Adipose tissue (tissue), 3 donors: ENCODE data around the gene CCDC92. TPM values are rescaled to one million over a fixed set of nuclear protein-coding genes. Genes with fewer than 3 reads are reported as not detected.
A peak's percentile ranks its signal among the peaks of the same experiment; 100 is the strongest.

Source experiments
- H3K27ac ChIP-seq: one replicate; pipeline ENCODE4 v1.5.1; 2013; ENCODE audit warnings: low read depth, low read length
- WGBS, 3 donors: extraction: QIAGEN DNeasy Blood & Tissue Kit; methylation state at CpG; one replicate each; pipeline ENCODE4 v1.1.7; 2013; 5-methylcytosine and 5-hydroxymethylcytosine counted together
- polyA plus RNA-seq, 3 donors: library from polyadenylated mRNA; stranded (reverse); fragments of 200-250 nt; gene quantifications; one replicate each; pipeline ENCODE4 v1.2.3, GENCODE V29; 2013
- donor health status: healthy with polysubstance abuse.
- donor health status: Bipolar disorder and iron deficiency.
- donor health status: healthy.

CCDC92 gene, protein sequence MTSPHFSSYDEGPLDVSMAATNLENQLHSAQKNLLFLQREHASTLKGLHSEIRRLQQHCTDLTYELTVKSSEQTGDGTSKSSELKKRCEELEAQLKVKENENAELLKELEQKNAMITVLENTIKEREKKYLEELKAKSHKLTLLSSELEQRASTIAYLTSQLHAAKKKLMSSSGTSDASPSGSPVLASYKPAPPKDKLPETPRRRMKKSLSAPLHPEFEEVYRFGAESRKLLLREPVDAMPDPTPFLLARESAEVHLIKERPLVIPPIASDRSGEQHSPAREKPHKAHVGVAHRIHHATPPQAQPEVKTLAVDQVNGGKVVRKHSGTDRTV
- polyA plus RNA-seq, result 10 to 100 TPM; 13.2 to 77.8 (median 68.2) TPM

DNA sequence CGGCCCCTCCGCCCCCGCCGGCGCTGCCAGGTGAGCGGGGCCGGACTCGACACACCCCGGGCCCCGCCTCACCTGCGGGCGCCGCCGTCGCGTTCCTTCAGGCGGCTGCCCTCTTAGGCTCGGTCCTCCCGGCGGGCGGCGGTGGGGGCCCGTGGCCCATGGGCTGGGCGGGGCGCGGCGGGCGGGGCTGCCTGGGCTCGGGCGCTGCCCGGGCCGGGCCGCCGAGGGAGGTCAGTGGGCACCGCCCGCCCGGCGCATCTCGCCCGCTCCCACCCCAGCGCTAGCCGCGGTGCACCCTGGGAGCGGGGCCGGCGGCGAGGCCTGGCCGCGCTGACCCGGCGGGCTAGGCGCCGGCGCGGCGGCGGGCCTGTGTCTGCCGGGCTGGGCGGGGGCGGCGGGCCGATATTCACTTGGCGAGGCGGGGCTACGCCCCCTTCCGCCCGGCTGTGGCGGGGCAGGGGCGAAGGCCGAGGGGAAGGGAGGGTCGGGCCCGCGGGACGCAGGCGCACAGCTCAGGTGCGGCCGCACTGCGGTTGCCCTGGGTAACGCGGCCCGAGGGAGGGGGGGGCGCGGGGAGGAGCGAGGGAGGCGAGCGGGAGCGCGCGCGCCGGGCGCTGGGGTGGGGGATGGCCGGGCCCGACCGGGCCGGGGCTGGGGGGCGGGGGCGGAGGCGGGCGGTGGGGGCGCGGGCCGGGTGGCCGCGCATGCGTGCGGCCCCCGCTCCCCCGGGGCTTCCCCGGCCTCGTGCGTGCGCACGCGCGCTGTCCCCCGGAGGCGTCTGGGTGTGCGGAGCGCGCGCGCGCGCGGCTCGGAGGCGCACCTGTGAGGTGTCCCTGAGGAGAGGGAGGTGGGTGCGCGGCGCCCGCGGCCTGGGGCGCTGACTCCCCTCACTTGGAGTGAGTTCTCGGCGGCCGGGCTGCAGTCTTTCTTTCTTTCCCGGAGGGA is at the start of gene CCDC92, which contains the start of gene ZNF664:
Gene CCDC92, minus strand, starts transcription at position 375 of the 945 bp plus-strand sequence. CDS start 28,526 bp downstream, outside the sequence.
Gene ZNF664, plus strand, starts transcription at position 759 of the 945 bp plus-strand sequence. CDS start 38,930 bp downstream, outside the sequence.
- 0% methylated on average over 73 to 117 of the region's 138 CpGs for WGBS, 3 donors
- peak within 1 kb of the TSS; percentile 23 for H3K27ac ChIP-seq

DNA sequence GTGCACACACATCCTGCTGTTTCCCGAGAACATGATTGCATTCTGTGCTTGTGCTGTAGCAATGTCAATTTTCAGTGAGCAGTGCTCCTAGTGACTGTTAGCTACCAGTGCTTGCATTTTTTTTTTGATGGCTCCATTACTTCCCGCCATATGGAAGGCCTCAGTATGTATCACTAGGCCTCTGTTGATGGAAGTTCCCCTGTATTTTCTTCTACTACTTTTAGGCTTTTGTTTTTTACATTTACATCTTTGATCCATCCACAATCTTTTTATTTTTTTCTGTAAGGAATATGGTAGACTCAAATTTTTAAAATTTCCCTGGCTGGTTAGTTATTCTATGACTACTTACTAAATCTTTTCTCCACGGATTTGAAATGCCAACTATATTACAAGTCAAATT is 49.5 kb upstream of the CCDC92 start:
- 86 to 94% (median 87%) methylated on average over 3 of the region's 3 CpGs for WGBS, 3 donors
- no peak overlapping the region for H3K27ac ChIP-seq

DNA sequence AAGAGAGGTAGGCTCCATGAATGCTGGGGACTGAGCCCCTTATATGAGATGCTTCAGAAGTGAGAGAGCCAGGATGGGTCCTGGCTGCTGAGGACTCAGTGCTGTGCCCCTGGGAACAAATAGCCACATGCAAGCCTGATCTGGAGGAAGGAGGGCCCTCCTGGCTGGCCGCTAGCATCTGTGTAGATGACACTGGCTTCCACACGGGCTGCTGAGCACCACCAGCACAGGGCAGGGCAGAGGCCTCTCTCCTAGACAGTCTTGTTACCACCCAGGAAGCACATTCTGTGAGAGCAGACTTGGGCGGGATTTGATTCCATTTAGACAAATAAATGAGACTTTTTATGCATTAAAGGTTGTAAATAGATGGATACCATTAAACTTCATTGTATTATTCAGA is 48.4 kb upstream of the CCDC92 start:
- no peak overlapping the region for H3K27ac ChIP-seq

DNA sequence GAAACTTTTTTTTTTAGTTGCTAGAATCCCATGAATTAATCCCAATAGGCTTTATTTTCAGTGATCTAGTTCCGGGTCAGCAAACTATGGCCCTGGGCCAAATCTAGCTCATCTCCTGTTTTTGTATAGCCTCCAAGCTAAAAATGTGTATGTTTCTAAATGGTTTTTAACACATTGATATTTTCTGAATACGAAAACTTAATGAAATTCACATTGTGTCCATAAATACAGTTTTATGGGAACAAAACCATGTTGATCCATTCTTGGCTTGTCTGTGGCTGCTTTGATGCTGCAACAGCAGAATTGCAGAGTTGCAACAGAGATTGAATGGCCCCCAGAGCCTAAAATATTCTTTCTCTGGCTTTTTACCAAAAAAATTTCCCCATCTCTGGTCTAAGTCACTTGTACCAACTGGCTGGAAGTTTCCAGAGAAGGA is 47.9 kb upstream of the CCDC92 start:
- H3K27ac ChIP-seq, result no peak overlapping the region
- 44 to 76% (median 56%) methylated on average over 2 of the region's 2 CpGs for WGBS, 3 donors

More for the DNA sequence above, 48.4 kb upstream of the CCDC92 start:
- 69 to 82% (median 73%) methylated on average over 3 of the region's 3 CpGs for WGBS, 3 donors

DNA sequence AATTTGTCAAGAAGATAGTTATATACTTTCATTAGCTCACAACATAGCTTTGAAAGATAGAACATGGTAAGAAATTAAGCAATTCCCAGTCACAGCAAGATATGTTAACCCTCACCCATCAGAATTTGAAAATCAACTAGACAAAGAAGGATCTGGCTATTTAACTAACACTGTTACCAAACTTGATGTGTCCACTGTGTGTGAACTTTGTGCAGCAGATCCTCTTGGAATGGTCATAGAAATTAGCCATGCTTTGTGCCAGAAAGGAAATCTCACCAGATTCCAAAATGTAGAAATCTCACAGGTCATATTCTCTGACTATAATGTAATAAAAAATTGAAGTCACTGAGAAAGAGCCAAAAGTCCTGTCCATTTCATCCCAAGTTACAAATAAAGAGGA is 46.5 kb upstream of the CCDC92 start:
- no peak overlapping the region for H3K27ac ChIP-seq

DNA sequence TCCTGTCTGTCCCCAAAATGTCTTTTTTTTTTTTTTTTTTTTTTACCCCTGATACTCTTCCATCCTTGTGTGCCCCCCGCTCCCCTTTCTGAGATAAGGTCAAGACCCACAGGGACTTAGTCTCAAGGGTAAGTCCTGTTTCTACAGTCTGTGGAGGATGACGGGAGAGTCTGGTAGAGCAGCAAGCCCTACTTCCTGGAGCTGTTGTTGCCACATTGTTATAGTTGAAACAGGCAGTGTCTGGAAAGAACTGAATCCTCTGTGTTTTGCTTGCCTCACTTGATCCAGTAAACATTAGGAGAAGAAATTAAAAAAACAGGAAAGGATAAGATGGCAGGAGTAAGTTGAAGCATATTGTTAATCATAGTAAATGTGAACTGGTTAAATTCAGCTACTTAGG is 45.9 kb upstream of the CCDC92 start:
- 58 to 91% (median 58%) methylated on average over 2 of the region's 2 CpGs for WGBS, 3 donors
- H3K27ac ChIP-seq, result no peak overlapping the region

DNA sequence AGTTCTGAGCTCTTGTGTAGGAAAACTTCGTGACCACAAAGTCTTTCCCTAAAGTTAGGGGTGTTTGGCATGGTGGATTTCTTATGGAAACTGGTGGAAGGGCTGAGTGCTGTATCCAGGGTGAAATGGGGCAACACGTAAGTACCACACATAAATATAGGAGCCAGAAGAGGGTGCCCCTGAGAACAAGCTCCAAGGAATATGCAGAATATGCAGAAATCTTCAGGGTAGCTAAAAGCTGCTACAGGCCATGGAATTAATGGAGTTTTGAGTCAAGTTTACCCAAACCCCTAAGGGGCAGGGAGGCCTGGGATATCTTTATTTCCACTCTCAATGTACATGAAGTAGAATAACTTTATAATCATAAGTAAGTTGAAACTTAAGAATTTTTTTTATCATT is 44.4 kb upstream of the CCDC92 start:
- H3K27ac ChIP-seq, result no peak overlapping the region
- 93 to 96% (median 94%) methylated on average over 2 of the region's 2 CpGs for WGBS, 3 donors

DNA sequence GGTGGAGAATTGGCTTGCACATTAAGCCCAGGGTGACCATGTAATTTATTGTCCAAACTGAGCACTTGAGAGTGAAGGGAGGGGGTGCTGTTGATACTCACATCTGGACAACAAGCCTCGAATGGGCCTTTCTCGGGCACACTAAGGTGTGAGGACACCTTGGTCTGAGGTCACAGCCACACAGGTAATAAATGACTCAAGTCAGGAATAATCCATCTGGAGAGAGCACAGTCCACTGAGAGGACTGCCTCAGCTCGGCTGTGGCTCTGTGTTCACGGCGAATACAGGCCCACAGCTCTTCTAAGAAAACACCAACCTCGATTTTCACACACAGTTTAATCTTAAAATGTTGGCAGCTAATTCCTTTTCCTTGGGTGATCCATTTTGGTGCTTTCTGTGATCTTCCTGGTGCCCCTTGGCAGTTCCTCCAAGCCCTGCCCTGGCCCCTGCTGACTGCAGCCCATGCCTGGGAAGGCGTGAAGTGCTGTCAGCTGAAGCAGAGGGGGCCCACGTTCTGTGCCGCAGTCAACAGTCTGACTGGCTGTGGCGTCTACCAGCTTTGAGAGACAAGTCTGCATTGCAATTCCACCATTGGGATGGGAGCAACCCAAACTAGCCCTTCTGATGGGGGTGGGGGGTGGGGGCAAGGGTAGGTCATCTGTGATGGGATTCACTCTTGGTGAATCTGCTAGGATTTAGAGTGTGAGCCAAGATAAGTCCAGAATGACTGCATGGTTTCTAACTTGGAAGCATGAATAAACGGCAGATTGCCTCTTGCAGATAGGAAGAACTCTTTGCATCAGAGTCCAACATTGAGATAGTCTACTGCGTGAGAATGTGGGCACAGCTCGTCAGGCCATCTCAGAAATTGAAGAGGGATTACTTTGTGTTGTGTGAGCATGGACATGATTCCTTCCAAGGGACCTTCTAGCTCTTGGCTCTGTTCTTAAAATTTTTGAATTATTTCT is 43.1 kb upstream of the CCDC92 start:
- WGBS, 3 donors, result 85 to 86% (median 85%) methylated on average over 13 of the region's 13 CpGs

DNA sequence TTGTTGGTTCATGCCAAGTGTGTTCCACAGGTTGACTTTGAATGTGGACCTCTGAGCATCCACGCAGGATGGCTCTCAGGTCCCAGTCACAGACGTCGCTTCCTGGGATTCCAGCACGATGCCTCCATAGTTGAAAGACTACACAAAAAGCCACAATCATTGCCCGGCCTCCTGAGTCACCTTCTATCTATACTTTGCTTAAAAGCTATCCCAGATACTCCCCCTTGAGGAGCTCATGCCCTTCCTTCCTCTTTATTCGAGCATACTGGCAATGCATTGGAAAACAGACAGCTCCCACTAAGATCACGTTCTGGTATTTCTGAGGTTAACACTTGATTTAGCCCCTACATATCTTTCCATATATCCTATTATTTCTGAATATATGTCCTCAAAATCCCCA is 40.4 kb upstream of the CCDC92 start:
- 78 to 92% (median 86%) methylated on average over 7 of the region's 7 CpGs for WGBS, 3 donors
- no peak overlapping the region for H3K27ac ChIP-seq

More for the DNA sequence above, 43.1 kb upstream of the CCDC92 start:
- no peak overlapping the region for H3K27ac ChIP-seq

DNA sequence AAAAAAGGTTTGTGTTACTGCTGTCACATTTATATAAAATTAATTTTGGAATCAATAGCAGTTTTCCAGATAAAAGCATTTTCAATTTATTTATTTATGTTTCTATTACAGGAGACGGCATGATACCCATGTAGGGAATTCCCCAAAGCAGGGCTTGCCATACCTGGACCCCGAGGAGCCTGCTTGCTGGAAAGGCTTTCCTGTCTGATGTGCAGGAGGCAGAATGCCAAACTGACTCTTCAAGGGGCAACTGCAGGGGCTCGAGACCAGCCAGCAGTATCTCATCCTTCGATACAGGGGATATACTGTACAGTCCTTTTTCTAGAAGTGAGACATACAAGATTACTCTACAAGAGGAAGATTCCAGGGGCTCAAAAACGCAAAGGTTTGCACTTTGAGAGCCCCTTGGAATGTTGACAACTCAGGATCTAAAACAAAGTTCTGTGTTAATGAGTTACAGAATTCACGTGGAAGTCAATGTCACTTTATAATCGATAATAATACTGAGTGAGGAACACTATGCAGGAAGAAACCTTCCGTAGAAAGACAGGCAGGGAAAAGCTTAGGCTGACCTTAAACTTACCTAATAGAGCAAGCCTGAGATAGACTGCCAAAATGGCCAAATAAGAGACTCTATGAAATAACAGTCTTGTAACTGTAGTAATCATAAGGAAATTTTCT is 38.9 kb upstream of the CCDC92 start:
- 33 to 93% (median 88%) methylated on average over 8 of the region's 8 CpGs for WGBS, 3 donors
- H3K27ac ChIP-seq, result no peak overlapping the region

DNA sequence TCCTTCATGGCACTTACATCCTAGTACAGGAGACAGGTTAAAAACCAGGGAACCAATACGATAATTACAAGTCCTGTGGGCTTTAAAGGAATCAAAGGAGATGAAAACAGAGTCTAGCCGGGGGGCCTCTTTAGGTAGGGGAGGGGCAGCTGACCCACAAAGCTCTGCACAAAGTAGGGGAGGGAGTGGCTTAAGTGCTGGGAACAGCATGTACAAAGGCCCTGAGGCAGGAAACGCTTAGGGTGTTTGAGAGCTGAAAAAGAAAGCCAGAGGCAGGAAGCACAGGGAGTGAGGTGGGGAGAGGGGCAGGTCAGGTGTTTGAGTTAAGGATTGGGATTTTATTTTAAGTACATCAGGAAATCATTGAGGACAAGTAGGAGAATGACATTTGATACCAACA is 38.1 kb upstream of the CCDC92 start:
- no peak overlapping the region for H3K27ac ChIP-seq
- WGBS, 3 donors, result 84 to 91% (median 87%) methylated on average over 3 of the region's 3 CpGs

DNA sequence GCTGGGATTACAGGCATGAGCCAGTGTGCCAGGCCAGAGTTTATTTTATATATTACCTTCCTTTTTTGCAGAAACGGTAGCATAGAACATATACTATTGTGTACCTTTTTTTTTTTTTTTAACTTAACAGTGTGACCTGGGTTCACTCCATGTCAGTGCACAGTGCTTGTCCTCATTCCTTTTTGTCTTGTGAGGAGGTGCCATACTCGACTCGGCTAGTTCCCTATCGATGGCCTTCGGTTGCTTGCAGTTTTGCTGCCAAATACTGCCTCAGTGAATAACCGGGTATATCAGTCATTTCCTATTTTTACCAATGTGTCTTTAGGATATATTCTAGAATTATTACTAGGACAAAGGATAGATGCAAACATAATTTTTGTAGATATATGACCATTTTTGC is 37.1 kb upstream of the CCDC92 start:
- 79 to 85% (median 81%) methylated on average over 6 of the region's 6 CpGs for WGBS, 3 donors
- no peak overlapping the region for H3K27ac ChIP-seq

DNA sequence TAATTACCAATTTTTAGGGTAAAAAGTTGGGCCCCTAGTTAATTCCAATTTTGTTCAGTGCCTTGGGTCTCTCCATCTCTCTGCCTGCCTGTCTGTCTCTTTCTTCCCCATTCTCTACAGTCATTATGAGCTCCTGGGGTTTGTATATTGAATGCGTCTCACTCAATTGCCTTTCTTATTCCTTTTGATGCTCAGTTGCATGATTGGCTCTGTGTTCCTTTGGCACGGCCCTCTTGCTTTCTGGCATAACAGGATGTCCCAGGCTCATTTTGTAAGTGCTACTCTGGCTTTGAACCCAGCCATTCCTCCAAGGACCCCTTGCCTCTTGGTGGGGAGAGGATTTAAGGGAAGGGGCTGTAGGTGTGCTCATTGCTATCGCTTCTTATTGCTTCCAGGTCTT is 36.0 kb upstream of the CCDC92 start:
- WGBS, 3 donors, result 75 to 84% (median 77%) methylated on average over 3 of the region's 3 CpGs
- H3K27ac ChIP-seq, result no peak overlapping the region

DNA sequence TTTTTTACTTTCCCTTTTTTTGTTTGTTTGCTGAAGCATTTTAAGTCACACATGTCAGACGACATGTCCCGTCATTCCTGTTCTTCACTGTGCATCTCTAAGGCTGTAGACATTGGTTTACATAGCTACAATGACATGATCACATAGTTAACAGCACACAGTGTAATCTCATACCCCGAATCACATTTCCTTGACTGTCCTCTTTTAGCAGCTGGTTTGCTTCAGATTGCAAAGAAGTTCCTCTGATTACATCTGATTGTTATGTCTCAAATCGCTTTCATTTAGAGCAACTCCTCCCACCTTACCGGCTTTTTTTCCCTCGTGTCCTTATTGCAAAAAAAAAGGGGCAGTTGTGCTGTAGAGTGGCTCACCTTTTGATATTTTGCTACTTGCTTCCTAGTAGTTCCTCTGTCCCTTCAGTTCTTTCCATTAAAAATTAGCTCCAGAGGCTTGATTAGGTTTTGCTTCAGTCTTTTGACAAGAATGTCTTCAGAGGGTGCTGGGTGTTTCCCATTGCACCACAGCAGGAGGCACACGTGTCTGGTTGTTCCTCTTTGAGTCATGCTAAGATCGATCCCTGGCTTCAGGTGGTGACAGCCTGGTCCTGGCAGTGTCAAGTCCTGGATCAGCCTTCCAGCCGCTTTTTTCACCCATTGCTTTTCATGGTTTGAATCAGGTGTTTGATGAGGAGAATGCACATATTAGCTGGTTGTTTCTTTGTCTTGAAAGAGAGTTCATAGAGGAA is 35.4 kb upstream of the CCDC92 start:
- 43 to 58% (median 57%) methylated on average over 9 of the region's 9 CpGs for WGBS, 3 donors
- no peak overlapping the region for H3K27ac ChIP-seq

DNA sequence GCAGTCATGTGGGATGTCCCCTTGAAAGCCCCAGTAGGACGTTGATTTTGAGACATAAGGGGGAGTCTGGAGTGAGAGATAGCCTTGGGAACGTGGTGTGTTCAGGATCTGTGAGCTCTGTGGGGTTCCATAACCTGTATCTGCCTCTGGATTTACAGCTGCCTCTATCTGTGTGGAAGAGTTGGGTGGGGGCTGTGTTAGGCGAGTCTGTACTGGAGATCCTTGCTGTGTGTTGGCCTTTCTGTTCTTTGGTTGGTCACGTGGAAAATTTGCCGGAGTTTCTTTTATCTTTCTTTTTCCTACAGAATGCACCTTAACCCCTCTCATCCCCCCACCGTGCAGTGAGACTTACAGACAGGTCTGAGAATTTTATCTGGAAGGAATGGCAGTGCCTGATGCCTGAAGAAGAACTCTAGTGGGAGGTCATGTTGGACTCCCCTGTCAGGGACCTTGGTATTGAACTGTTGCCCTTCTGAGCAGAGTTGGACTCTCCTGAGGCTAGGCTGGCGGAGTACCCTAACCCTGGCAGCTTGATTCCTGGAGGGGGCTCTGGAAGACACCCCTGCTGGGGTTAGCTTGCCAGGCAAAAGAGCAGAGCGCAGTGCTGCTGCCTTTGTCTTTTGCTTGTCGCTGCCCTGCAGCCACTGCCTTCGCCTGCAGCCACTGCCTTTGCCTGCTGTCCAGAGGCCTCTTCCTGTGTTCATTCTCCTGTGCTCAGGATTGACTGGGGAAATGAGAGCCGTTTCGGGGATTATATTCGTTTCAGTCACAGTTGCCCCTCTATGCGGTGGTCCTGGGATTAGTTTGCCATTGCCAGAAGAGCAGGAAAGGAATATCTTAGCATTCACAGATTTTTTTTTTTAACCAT is 34.4 kb upstream of the CCDC92 start:
- WGBS, 3 donors, result 74 to 83% (median 81%) methylated on average over 14 of the region's 14 CpGs
- H3K27ac ChIP-seq, result no peak overlapping the region
